ENCODE measurements around the gene RNF208.
A peak's percentile ranks its signal among the peaks of the same experiment; 100 is the strongest.

RNF208 gene

GRCh38 chr9:137237759-137238726, 16.0 kb upstream of the RNF208 start:
- no peak for DNase-seq

DNA sequence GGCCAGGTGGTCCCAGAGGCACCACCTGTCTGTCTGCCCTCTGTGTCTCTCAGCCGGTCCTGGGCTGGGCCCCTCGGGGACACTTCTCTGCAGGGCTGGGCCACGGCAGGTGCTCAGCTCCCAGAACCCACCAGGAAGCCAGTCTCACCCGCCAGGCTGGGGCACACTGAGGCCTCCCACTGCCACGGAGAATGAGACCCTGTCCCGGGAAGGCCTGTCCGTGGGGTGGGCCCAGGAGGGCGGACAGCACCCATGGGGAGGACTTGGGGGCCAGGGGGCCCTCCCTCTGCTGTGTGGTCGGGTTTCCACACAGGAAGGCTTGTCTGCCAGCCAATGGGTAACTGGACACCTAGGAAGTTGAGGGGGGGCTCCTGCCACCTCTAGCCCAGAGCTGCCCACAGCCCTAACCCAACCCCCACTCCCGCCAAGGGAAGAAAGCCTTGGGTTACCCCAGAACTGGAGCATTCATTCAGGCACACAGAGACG, 14.9 kb upstream of the RNF208 start:
- no peak for DNase-seq

DNA sequence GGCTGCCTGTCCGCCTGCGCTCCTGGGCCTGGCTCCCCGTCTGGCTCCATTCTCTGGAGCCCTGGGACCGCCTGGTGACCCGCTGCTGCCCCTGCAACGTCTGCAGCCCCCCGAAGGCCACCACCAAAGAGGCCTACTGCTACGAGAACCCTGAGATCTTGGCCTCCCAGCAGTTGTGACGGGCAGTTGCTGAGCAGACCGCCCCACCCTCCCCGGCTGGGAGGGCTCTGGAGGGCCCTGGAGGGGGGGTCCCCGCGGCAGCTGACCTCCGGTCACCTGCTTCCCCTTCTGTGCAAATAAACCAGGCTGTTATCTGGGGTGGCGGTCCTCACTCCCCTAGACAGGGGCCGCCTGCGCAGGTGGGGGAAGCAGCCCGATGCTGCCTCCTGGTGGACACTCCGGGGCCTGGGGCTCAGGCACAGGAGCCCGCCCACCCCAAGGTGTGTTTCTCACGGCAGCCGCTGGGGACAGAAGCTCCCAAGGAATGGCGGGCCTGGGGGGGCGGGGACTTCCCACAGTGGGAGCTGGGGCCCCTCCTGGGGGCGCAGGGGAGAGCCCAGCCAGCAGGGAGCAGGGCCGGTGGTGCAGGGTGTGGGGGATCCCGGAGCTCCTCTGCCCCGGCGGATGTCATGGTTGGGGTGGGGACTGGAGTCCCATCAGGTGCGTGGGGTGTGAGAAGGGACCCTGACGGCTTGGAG, 14.3 kb upstream of the RNF208 start:
- DNase-seq = peak; percentile 90 to 91

DNA sequence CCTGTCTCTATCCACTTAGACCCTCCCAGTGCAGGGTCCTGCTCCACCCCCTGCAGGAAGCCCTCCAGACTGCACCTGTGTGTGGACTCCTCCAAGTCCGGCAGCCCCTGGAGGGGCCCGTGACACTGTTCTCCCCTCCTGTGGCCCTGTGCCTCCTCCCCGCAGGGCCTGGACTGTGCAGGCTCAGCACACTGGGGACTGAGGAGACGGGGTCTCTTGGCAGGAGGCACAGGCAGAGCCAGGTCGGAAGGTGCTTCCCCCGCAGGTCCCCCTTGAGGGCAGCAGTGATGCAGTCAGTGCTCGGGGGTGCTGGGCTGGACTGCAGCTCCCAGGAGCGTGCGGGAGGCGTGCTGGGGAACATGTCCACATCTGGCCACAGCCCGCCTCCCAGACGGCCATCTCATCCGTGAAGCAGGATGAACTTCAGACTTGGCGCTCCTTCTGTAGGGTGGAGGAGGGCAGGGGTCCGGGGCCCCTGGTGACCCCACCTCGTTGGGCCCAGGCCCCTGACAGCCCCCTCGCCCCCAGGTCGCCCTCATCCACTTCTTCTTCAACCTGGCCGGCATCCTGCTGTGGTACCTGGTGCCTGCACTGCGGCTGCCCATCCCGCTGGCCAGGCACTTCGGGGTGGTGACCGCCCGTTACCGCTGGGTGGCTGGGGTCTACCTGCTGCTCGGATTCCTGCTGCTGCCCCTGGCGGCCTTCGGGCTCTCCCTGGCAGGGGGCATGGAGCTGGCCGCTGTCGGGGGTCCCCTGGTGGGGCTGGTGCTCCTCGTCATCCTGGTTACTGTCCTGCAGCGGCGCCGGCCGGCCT, 13.6 kb upstream of the RNF208 start:
- no peak for DNase-seq

- DNase-seq = no peak
These were observed 12.9 kb upstream of the RNF208 start for GRCh38 chr9:137234758-137235423.

DNA sequence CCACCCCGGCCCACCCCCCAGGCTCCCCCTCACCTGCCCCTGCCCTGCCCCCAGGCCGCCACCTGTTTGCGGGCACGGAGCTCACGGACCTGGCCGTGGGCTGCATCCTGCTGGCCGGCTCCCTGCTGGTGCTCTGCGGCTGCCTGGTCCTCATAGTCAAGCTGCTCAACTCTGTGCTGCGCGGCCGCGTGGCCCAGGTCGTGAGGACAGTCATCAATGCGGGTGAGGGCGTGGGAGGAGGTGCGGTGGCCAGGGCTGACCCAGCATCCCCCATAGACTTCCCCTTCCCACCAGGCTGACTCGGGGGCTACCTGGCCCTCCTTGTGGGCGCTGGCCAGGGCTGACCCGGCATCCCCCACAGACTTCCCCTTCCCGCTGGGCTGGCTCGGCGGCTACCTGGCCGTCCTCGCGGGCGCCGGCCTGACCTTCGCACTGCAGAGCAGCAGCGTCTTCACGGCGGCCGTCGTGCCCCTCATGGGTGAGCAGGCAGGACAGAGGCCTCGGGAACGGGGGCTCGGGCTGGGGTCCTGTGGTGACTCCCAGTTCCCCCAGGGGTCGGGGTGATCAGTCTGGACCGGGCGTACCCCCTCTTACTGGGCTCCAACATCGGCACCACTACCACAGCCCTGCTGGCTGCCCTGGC, 12.1 kb upstream of the RNF208 start:
- no peak for DNase-seq

- no peak for DNase-seq
These were observed 11.3 kb upstream of the RNF208 start for GRCh38 chr9:137233143-137233980.

DNA sequence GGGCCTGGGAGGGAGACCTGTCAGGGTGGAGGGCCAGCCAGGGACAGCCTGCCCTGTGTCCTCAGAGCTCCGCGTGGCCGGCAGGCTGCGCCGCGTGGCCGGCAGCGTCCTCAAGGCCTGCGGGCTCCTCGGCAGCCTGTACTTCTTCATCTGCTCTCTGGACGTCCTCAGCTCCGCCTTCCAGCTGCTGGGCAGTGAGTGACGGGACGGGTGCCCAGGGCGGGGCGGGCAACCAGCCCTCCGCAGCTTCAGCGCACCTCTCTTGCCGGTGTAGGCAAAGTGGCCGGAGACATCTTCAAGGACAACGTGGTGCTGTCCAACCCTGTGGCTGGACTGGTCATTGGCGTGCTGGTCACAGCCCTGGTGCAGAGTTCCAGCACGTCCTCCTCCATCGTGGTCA, 10.5 kb upstream of the RNF208 start:
- no peak for DNase-seq

- no peak for DNase-seq
These were observed 10.1 kb upstream of the RNF208 start for GRCh38 chr9:137232101-137232500.

GRCh38 chr9:137231372-137232039, 9.5 kb upstream of the RNF208 start:
- DNase-seq = no peak

DNA sequence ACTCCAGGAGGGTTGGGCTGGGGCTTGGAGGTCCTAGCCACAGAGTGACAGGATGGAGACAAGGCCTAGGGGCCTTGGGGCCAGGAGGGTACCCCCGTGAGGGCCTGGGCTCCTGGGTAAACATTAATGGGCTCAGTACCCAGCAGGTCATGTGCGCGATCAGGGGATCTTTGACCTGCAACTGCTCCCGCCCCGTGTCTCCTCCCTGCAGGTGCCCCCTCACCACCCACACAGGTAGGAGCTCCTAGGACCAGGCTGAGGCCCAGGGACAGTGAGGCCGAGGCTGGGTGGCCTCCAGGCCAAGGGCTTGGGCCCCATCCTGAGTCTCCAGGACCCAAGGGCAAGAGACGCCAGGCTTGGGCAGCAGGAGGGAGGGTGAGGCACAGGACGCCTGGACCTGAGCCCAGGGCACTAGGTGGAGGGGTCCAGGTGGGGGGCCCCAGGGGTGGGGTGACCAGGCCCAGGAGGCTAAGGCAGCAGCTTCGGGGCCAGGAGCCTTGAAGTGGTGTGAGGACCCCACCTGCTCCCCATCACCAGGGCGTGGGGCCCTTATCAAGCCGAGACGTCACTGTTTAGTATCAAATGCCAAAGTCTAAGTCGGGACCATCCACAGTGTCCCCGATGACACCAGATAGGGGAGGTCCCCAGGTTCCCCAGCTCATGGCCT, 8.8 kb upstream of the RNF208 start, which contains the start of gene SLC34A3:
Gene SLC34A3 (plus strand): TSS at position 197 of the 667 bp plus-strand sequence. CDS start 802 bp downstream, outside the sequence.
- DNase-seq = no peak

GRCh38 chr9:137229903-137230704, 8.1 kb upstream of the RNF208 start:
- no peak for DNase-seq

DNA sequence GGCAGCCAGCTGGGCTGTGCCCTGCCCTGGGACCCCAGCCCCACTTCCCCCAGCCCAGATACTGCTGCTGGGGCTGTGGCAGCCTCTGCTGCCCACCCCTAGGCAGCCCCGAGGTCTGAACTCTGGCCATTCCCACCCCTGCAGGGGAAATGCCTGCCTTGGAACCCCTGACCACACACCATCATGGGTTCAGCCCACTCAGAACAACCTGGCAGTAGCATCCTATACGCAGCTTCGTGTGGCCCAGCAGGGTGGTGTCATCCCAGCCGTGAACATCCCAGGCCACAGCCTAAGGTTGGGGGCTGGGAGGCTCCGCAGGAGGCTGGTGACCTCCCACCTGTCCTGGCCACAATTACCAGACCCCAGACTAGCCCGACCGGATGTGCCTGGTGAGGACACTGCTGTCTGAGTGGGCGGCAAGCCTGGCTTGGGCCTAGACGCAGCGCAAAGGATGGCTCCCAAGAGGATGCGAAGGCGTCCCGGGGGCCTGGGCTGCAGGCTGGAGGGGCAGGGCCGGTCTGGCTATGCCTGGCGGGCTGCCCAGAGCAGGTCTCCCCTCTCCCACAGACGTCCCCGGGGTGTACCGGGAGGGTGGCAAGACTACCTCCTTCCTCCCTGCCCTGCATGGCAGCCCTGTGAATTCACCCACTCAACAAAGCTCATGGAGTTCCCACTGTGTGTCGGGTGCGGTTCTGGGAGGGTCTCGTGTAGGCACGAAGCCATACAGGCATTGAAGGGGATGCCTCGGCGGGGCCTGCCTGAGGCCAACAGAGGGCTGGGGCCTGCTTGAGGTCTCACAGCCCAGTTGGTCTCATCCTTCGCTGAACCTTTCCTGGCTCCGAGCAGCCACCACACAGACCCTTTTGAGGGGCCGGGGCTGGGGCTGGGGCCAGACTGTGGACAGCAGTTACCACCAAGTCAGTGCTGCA, 7.2 kb upstream of the RNF208 start:
- DNase-seq = no peak

DNA sequence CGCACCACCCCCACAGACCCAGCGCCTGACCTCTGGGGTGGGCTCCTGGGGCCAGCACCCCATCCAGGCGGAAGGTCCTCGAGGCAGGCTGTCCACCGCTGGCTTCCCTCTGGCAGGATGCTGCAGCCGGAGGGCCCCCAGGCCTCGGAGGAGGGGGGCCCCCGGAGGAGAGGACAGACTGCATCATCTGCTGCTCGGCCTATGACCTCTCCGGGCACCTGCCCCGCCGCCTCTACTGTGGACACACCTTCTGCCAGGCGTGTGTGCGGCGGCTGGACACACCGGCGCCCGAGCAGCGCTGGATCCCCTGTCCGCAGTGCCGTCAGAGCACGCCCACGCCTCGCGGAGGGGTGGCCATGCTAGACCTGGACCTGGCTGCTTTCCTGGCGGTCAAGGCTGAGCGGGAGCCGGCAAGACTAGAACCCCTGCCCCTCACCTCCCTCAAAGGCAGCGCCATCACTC, 6.5 kb upstream of the RNF208 start:
- no peak for DNase-seq

GRCh38 chr9:137227853-137228505, 5.9 kb upstream of the RNF208 start:
- no peak for DNase-seq

DNA sequence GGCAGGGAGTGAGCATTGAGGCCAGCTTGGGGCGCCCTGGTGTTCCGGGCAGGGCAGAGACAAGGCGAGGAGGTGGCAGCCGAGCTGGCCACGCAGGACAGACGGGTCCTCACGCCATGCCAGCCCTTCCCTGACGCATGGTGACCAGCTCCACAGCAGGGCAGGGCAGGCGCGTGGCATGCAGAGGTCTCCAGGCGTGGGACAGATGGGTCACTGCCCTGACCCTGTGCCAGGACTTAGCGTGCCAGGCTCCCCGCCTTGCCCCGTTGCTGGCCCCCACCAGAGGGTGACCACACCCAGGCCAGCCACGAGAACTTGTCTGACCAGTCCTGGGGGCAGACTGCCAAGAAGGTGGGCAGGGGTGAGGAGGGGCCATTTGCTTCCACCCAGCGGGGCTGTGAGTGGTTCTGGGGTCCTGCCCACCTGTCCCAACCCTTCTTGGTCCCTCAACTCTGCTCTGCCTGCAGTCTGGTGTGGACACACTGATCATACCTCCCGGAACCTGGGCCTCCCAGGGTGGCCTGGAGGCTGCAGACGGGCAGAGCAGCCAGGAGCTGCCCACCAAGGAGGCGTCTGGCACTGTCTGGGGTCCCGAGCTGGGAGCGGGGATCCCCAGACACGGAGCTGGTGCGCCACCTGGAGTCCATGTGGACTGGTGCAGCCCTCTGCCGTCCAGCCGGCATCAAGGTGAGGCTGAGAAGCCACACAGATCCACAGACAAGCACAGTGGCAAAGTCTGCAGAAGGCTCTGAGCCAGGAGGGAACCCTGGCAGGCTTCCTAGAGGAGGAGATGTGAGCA, 5.2 kb upstream of the RNF208 start, which contains the start of gene RNF224:
Gene RNF224 (plus strand): TSS at position 449 of the 799 bp plus-strand sequence. CDS start 834 bp downstream, outside the sequence.
- DNase-seq = peak; percentile 84 to 85

Measured in CD4-positive, alpha-beta T cell treated with Interleukin-4 for 1 hour (primary cell).